ENCODE results near the gene PLEKHH2. TPM values are rescaled to one million over a fixed set of nuclear protein-coding genes. Genes with fewer than 3 reads are reported as not detected.

PLEKHH2 gene
- total and polyA plus RNA-seq, 4 donors: 2.5 to 311 (median 18.3) TPM

GRCh38 chr2:43717322-43717721 lies 80.3 kb downstream of the PLEKHH2 start:
- no peak overlapping the region for H3K4me3 ChIP-seq
- no peaks in the 10 kb centered on the region for H3K4me1 ChIP-seq (ENCODE audit: control insufficient read depth in 5 of 5, insufficient read depth in 5 of 5, low read length in 5 of 5)
- H3K27ac ChIP-seq (ENCODE audit: low read depth in 1 of 2, low read length in 1 of 2): no peak overlapping the region
- no peak for TF ChIP-seq CTCF (IDR thresholded peaks at IDR 0.05; ENCODE audit: control extremely low read depth, extremely low read depth)
- ATAC-seq (ENCODE audit: insufficient read depth, low FRiP score) (no peak), DNase-seq (no peak)
- H3K9ac ChIP-seq (ENCODE audit: insufficient read depth in 1 of 2, low read length in 2 of 2): no peak overlapping the region
- no peaks in the 10 kb centered on the region for H3K27me3 ChIP-seq (ENCODE audit: control insufficient read depth in 3 of 3, insufficient read depth in 3 of 3, low read length in 2 of 3)
- H3K36me3 ChIP-seq (ENCODE audit: control insufficient read depth in 4 of 4, insufficient read depth in 4 of 4, low read length in 4 of 4): peaks cover 0 to 60% (median 3%) of the 10 kb centered on the region in 4 donors
- H3K9me3 ChIP-seq (ENCODE audit: control insufficient read depth in 4 of 4, insufficient read depth in 3 of 4, low read length in 3 of 4): no peaks in the 10 kb centered on the region

GRCh38 chr2:43718530-43719124 lies 81.6 kb downstream of the PLEKHH2 start:
- WGBS, 2 donors: 79 to 88% methylated on average over 5 of the region's 5 CpGs
- H3K36me3 ChIP-seq (ENCODE audit: control insufficient read depth in 4 of 4, insufficient read depth in 4 of 4, low read length in 4 of 4): peaks cover 0 to 61% (median 6%) of the 10 kb centered on the region in 4 donors
- H3K4me3 ChIP-seq: no peak overlapping the region
- no peaks in the 10 kb centered on the region for H3K27me3 ChIP-seq (ENCODE audit: control insufficient read depth in 3 of 3, insufficient read depth in 3 of 3, low read length in 2 of 3)
- H3K27ac ChIP-seq (ENCODE audit: low read depth in 1 of 2, low read length in 1 of 2): no peak overlapping the region
- no peak for TF ChIP-seq CTCF (IDR thresholded peaks at IDR 0.05; ENCODE audit: control extremely low read depth, extremely low read depth)
- H3K4me1 ChIP-seq (ENCODE audit: control insufficient read depth in 5 of 5, insufficient read depth in 5 of 5, low read length in 5 of 5): peaks cover 0 to 1% (median 0%) of the 10 kb centered on the region in 5 donors
- no peak for DNase-seq
- H3K9ac ChIP-seq (ENCODE audit: insufficient read depth in 1 of 2, low read length in 2 of 2): no peak overlapping the region
- no peaks in the 10 kb centered on the region for H3K9me3 ChIP-seq (ENCODE audit: control insufficient read depth in 4 of 4, insufficient read depth in 3 of 4, low read length in 3 of 4)
- no peak for ATAC-seq (ENCODE audit: insufficient read depth, low FRiP score)

- no peaks in the 10 kb centered on the region for H3K27me3 ChIP-seq (ENCODE audit: control insufficient read depth in 3 of 3, insufficient read depth in 3 of 3, low read length in 2 of 3)
- ATAC-seq (ENCODE audit: insufficient read depth, low FRiP score) (no peak), DNase-seq (peak; percentile 13 to 43 (median 30))
- no peak overlapping the region for H3K27ac ChIP-seq (ENCODE audit: low read depth in 1 of 2, low read length in 1 of 2)
- peaks cover 0 to 12% (median 2%) of the 10 kb centered on the region in 5 donors for H3K4me1 ChIP-seq (ENCODE audit: control insufficient read depth in 5 of 5, insufficient read depth in 5 of 5, low read length in 5 of 5)
- 64 to 73% methylated on average over 4 of the region's 4 CpGs for WGBS, 2 donors
- H3K4me3 ChIP-seq: no peak overlapping the region
- peak overlapping the region in 1 of 2 donors; percentile 55 for H3K9ac ChIP-seq (ENCODE audit: insufficient read depth in 1 of 2, low read length in 2 of 2)
- TF ChIP-seq CTCF (IDR thresholded peaks at IDR 0.05; ENCODE audit: control extremely low read depth, extremely low read depth): no peak
- H3K9me3 ChIP-seq (ENCODE audit: control insufficient read depth in 4 of 4, insufficient read depth in 3 of 4, low read length in 3 of 4): no peaks in the 10 kb centered on the region
- peaks cover 0 to 40% (median 9%) of the 10 kb centered on the region in 4 donors for H3K36me3 ChIP-seq (ENCODE audit: control insufficient read depth in 4 of 4, insufficient read depth in 4 of 4, low read length in 4 of 4)
These were observed 87.9 kb downstream of the PLEKHH2 start for GRCh38 chr2:43724728-43725526.

Measured in lung (tissue), 12 donors.